Spleen (tissue), 11 donors: ENCODE results near the gene AMBRA1. TPM values are rescaled to one million over a fixed set of nuclear protein-coding genes. Genes with fewer than 3 reads are reported as not detected.

ENCODE experiments used
- DNase-seq: peaks from one replicate; pipeline ENCODE4 v3.0.0-alpha.2; 2020
- H3K27ac ChIP-seq, 8 donors: fragments of 200-600 bp; sonication (generic) in 7 of 8; 1 replicate in 4 of 8; 2 replicates in 4 of 8; pipeline versions ENCODE4 v1.5.0 to v1.8.0; 2016 to 2021; ENCODE audit warnings: inconsistent platforms in 4 of 8, mild to moderate bottlenecking in 4 of 8, moderate library complexity in 1 of 8
- H3K27me3 ChIP-seq, 7 donors: fragments of 200-600 bp; sonication (generic) in 6 of 7; replicated peaks in 1 of 7; 1 replicate in 4 of 7; 2 replicates in 3 of 7; pipeline versions ENCODE4 v1.5.0 to v1.8.0; 2016 to 2021; ENCODE audit warnings: inconsistent platforms in 3 of 7, mild to moderate bottlenecking in 1 of 7
- H3K36me3 ChIP-seq, 6 donors: fragments of 200-600 bp; sonication (generic) in 5 of 6; 1 replicate in 4 of 6; 2 replicates in 2 of 6; pipeline versions ENCODE4 v1.5.0 to v1.8.0; 2016 to 2021; ENCODE audit warnings: inconsistent platforms in 2 of 6
- H3K4me1 ChIP-seq, 6 donors: fragments of 200-600 bp; sonication (generic) in 5 of 6; 1 replicate in 3 of 6; 2 replicates in 3 of 6; pipeline versions ENCODE4 v1.5.0 to v1.8.0; 2016 to 2021; ENCODE audit warnings: inconsistent platforms in 3 of 6
- H3K4me3 ChIP-seq, 8 donors: fragments of 200-600 bp; sonication (generic) in 7 of 8; 1 replicate in 4 of 8; 2 replicates in 4 of 8; pipeline versions ENCODE4 v1.5.0 to v1.8.0; 2016 to 2021; ENCODE audit warnings: inconsistent platforms in 4 of 8, mild to moderate bottlenecking in 4 of 8, moderate library complexity in 2 of 8
- H3K9me3 ChIP-seq, 8 donors: fragments of 200-600 bp; sonication (generic) in 7 of 8; 1 replicate in 4 of 8; 2 replicates in 4 of 8; pipeline versions ENCODE4 v1.5.0 to v1.8.0; 2016 to 2021; ENCODE audit warnings: inconsistent platforms in 4 of 8
- POLR2A ChIP-seq, 3 donors: fragments of 450-650 bp; IDR thresholded peaks; one replicate each; pipeline ENCODE4 v1.5.1; 2017; ENCODE audit warnings: antibody characterized with exemption in 3 of 3, mild to moderate bottlenecking in 1 of 3
- POLR2AphosphoS5 ChIP-seq, 3 donors: sonication (generic); formaldehyde crosslinking; IDR thresholded peaks; one replicate each; pipeline ENCODE4 v1.5.1; 2017; ENCODE audit warnings: antibody characterized with exemption in 3 of 3
- WGBS, 5 donors: extraction: QIAGEN DNeasy Blood & Tissue Kit in 3 of 5; methylation state at CpG; one replicate each; pipeline versions ENCODE4 v1.1.5 to v1.1.7; 2013 to 2018; 5-methylcytosine and 5-hydroxymethylcytosine counted together
- intact Hi-C: fragments of 100-400 bp; cut with DNase I; formaldehyde crosslinking; loops from one replicate; pipeline ENCODE4 v1.15.0; 2023; ENCODE audit warnings: low total_unique reads
- polyA plus RNA-seq, 3 donors: library from polyadenylated mRNA; stranded (reverse); fragments of 200-250 nt; gene quantifications; one replicate each; pipeline ENCODE4 v1.2.1, GENCODE V29; 2013
- total RNA-seq, 7 donors: library from RNA; depleted of rRNA in 3 of 7; stranded (reverse); fragments of >200 nt in 3 of 7; fragmentation: NEBNext Ultra II Directional in 4 of 7; extraction: Animal tissue kit (Norgen Biotek cat#: 25700) in 4 of 7; gene quantifications; one replicate each; pipeline versions ENCODE4 v1.1.0 to v1.2.1, GENCODE V29; 2016 to 2021
- TF ChIP-seq, protein P1 (sequence below), 11 experiments: fragments of 200-600 bp in 7 of 11; fragments of 450-650 bp in 4 of 11; sonication (generic) in 4 of 11; IDR thresholded peaks in 8 of 11; conservative IDR thresholded peaks in 3 of 11; 1 replicate in 7 of 11; 2 replicates in 4 of 11; pipeline versions ENCODE4 v1.4.0 to v1.8.0; 2016 to 2021; ENCODE audit warnings: antibody characterized with exemption in 11 of 11, inconsistent platforms in 4 of 11, mild to moderate bottlenecking in 1 of 11
- donor health status: healthy with polysubstance abuse.
- donor health status: DM: no; HTN: no; CAD: no; lungs with moderate emphysema.
- donor health status: DM: no; HTN: no; CAD: no.
- donor health status: Bipolar disorder and iron deficiency.
- donor health status: healthy.
- donor health status: DM: no; HTN: no; CAD: no.
- donor health status: DM: yes; HTN: yes; CAD: no.

The AMBRA1 gene
- total and polyA plus RNA-seq, 10 donors: 3.6 to 54.6 (median 37.7) TPM

- H3K9me3 ChIP-seq: no peaks in the 10 kb centered on the region
- TF ChIP-seq, protein P1, sequence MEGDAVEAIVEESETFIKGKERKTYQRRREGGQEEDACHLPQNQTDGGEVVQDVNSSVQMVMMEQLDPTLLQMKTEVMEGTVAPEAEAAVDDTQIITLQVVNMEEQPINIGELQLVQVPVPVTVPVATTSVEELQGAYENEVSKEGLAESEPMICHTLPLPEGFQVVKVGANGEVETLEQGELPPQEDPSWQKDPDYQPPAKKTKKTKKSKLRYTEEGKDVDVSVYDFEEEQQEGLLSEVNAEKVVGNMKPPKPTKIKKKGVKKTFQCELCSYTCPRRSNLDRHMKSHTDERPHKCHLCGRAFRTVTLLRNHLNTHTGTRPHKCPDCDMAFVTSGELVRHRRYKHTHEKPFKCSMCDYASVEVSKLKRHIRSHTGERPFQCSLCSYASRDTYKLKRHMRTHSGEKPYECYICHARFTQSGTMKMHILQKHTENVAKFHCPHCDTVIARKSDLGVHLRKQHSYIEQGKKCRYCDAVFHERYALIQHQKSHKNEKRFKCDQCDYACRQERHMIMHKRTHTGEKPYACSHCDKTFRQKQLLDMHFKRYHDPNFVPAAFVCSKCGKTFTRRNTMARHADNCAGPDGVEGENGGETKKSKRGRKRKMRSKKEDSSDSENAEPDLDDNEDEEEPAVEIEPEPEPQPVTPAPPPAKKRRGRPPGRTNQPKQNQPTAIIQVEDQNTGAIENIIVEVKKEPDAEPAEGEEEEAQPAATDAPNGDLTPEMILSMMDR (IDR thresholded peaks at IDR 0.05 in 8 of 11, conservative IDR thresholded peaks at IDR 0.05 in 3 of 11): no peak
- TF ChIP-seq POLR2A (IDR thresholded peaks at IDR 0.05): no peak
- TF ChIP-seq POLR2AphosphoS5 (IDR thresholded peaks at IDR 0.05): no peak
- H3K36me3 ChIP-seq: peaks cover 0 to 34% (median 7%) of the 10 kb centered on the region in 6 donors
- peaks cover 39 to 100% (median 69%) of the 10 kb centered on the region in 6 donors for H3K4me1 ChIP-seq
- intact Hi-C loops: no loop called here
- DNase-seq: no peak
- peak overlapping the region in 7 of 8 donors; percentile 23 to 68 (median 34) for H3K4me3 ChIP-seq
- peak overlapping the region; percentile 77 to 94 (median 90) for H3K27ac ChIP-seq
- H3K27me3 ChIP-seq: no peaks in the 10 kb centered on the region
- 22 to 33% (median 26%) methylated on average over 6 to 7 of the region's 7 CpGs for WGBS, 5 donors
Measured at GRCh38 chr11:46360878-46361277, 232.9 kb downstream of the AMBRA1 start.

- Histone ChIP-seq H3K27me3 (no peaks in the 10 kb centered on the region), H3K4me1 (peaks cover 39 to 100% (median 69%) of the 10 kb centered on the region in 6 donors), H3K9me3 (no peaks in the 10 kb centered on the region), H3K27ac (peak overlapping the region in 3 of 8 donors; percentile 15 to 93 (median 90)), H3K36me3 (peaks cover 0 to 30% (median 7%) of the 10 kb centered on the region in 6 donors), H3K4me3 (no peak overlapping the region)
- DNase-seq: no peak
- intact Hi-C loops: no loop called here
- no peak for TF ChIP-seq POLR2AphosphoS5 (IDR thresholded peaks at IDR 0.05)
- TF ChIP-seq, protein P1 (IDR thresholded peaks at IDR 0.05 in 8 of 11, conservative IDR thresholded peaks at IDR 0.05 in 3 of 11): no peak
- TF ChIP-seq POLR2A (IDR thresholded peaks at IDR 0.05): no peak
- 73 to 91% (median 85%) methylated on average over 1 of the region's 1 CpG for WGBS, 5 donors
Measured at GRCh38 chr11:46359953-46360352, 233.9 kb downstream of the AMBRA1 start.

- WGBS, 5 donors: 62 to 80% (median 72%) methylated on average over 8 to 11 of the region's 11 CpGs
- Histone ChIP-seq H3K27me3 (no peaks in the 10 kb centered on the region), H3K36me3 (peaks cover 0 to 30% (median 7%) of the 10 kb centered on the region in 6 donors), H3K27ac (peak overlapping the region in 5 of 8 donors; percentile 34 to 78 (median 49)), H3K9me3 (no peaks in the 10 kb centered on the region), H3K4me3 (no peak overlapping the region), H3K4me1 (peaks cover 32 to 100% (median 67%) of the 10 kb centered on the region in 6 donors)
- intact Hi-C loops: no loop called here
- TF ChIP-seq, protein P1 (IDR thresholded peaks at IDR 0.05 in 8 of 11, conservative IDR thresholded peaks at IDR 0.05 in 3 of 11): no peak
- TF ChIP-seq POLR2AphosphoS5 (IDR thresholded peaks at IDR 0.05) (peak in 1 of 3 donors; percentile 52), POLR2A (IDR thresholded peaks at IDR 0.05) (no peak)
- DNase-seq: peak; percentile 82
Measured at GRCh38 chr11:46357483-46357936, 236.3 kb downstream of the AMBRA1 start.

DNA sequence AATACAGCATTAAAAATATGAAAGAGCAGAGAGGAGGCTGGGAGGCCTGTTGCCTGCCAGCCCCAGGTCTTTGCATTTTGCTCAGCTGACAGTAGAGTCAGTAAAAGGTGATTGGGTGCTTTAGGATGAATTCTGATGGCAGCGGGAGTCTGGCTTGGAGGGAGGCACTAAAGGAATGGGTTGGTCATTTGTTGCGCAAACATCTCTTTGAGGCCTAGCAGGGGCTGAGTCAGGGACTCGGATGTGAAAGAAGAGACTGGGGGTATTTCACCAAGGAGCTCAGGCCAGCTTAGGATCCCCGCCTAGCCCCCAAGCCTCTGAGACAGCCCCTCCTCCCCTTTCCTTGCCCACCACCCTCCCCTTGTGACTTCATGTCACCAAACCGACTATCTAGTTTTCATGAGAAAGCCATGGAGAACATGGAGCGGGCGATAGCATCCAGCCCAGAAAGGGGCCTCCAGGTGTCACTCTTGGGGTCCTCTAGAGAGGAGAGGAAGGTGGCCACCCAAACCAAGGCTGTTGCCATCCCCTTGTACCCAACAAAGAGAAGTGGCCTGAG is 236.8 kb downstream of the AMBRA1 start:
- H3K27ac ChIP-seq: peak overlapping the region in 4 of 8 donors; percentile 38 to 78 (median 58)
- peaks cover 32 to 100% (median 67%) of the 10 kb centered on the region in 6 donors for H3K4me1 ChIP-seq

More for the DNA sequence above, 236.8 kb downstream of the AMBRA1 start:
- no peaks in the 10 kb centered on the region for H3K9me3 ChIP-seq
- no peak for DNase-seq
- no peak overlapping the region for H3K4me3 ChIP-seq
- TF ChIP-seq, protein P1 (IDR thresholded peaks at IDR 0.05 in 8 of 11, conservative IDR thresholded peaks at IDR 0.05 in 3 of 11): no peak
- TF ChIP-seq POLR2AphosphoS5 (IDR thresholded peaks at IDR 0.05) (no peak), POLR2A (IDR thresholded peaks at IDR 0.05) (no peak)
- intact Hi-C loops: no loop called here
- H3K27me3 ChIP-seq: no peaks in the 10 kb centered on the region
- 46 to 75% (median 72%) methylated on average over 7 of the region's 7 CpGs for WGBS, 5 donors
- peaks cover 0 to 30% (median 7%) of the 10 kb centered on the region in 6 donors for H3K36me3 ChIP-seq
